Esophagus muscularis mucosa (tissue), 4 donors: ENCODE data around the gene AGAP3. TPM values are rescaled to one million over a fixed set of nuclear protein-coding genes. Genes with fewer than 3 reads are reported as not detected.

Experiments used
- DNase-seq: peaks from one replicate; pipeline ENCODE4 v3.0.0-alpha.2; 2017; ENCODE audit errors: extremely low spot score
- H3K27ac ChIP-seq, 4 donors: fragments of 200-600 bp; sonication (generic); replicated peaks in 1 of 4; 1 replicate in 3 of 4; 2 replicates in 1 of 4; pipeline ENCODE4 v1.5.1; 2016 to 2019; ENCODE audit warnings: mild to moderate bottlenecking in 1 of 4
- H3K27me3 ChIP-seq, 4 donors: fragments of 200-600 bp; sonication (generic); one replicate each; pipeline versions ENCODE4 v1.5.1 to v1.6.0; 2016 to 2019
- H3K36me3 ChIP-seq, 4 donors: fragments of 200-600 bp; sonication (generic); one replicate each; pipeline ENCODE4 v1.5.1; 2016 to 2019
- H3K4me1 ChIP-seq, 4 donors: fragments of 200-600 bp; sonication (generic); one replicate each; pipeline ENCODE4 v1.5.1; 2016 to 2019
- H3K4me3 ChIP-seq, 4 donors: fragments of 200-600 bp; sonication (generic); 1 replicate in 2 of 4; 2 replicates in 2 of 4; pipeline ENCODE4 v1.5.1; 2016 to 2019; ENCODE audit warnings: mild to moderate bottlenecking in 4 of 4, moderate library complexity in 1 of 4
- H3K9me3 ChIP-seq, 4 donors: fragments of 200-600 bp; sonication (generic); 1 replicate in 3 of 4; 2 replicates in 1 of 4; pipeline ENCODE4 v1.5.1; 2016 to 2019
- EP300 ChIP-seq: sonication (generic); formaldehyde crosslinking; IDR thresholded peaks from one replicate; pipeline ENCODE4 v1.6.1; 2017; ENCODE audit warnings: antibody characterized with exemption
- POLR2A ChIP-seq: fragments of 450-650 bp; IDR thresholded peaks from one replicate; pipeline ENCODE4 v1.6.1; 2017; ENCODE audit warnings: antibody characterized with exemption, moderate library complexity, mild to moderate bottlenecking, low read depth
- POLR2AphosphoS5 ChIP-seq, 2 donors: sonication (generic); formaldehyde crosslinking; IDR thresholded peaks; one replicate each; pipeline ENCODE4 v1.6.1; 2017; ENCODE audit warnings: antibody characterized with exemption in 2 of 2
- WGBS: methylation state at CpG from one replicate; pipeline ENCODE4 v1.1.5; 2018; 5-methylcytosine and 5-hydroxymethylcytosine counted together
- intact Hi-C: fragments of 100-400 bp; cut with DNase I; formaldehyde crosslinking; loops from one replicate; pipeline ENCODE4 v1.15.1; 2023
- total RNA-seq, 4 donors: library from RNA; depleted of rRNA; stranded (reverse); fragments of >200 nt; gene quantifications; one replicate each; pipeline versions ENCODE4 v1.1.0 to v1.2.1, GENCODE V29; 2016
- TF ChIP-seq, protein P1 (sequence below), 3 experiments: fragments of 200-600 bp in 2 of 3; fragments of 450-650 bp in 1 of 3; sonication (generic) in 2 of 3; IDR thresholded peaks; one replicate each; pipeline ENCODE4 v1.5.1; 2017 to 2019; ENCODE audit warnings: antibody characterized with exemption in 3 of 3, mild to moderate bottlenecking in 2 of 3, moderate library complexity in 1 of 3

Gene AGAP3
- total RNA-seq, 4 donors from 2014 or later, result 33.8 to 71.2 (median 60.0) TPM

DNA sequence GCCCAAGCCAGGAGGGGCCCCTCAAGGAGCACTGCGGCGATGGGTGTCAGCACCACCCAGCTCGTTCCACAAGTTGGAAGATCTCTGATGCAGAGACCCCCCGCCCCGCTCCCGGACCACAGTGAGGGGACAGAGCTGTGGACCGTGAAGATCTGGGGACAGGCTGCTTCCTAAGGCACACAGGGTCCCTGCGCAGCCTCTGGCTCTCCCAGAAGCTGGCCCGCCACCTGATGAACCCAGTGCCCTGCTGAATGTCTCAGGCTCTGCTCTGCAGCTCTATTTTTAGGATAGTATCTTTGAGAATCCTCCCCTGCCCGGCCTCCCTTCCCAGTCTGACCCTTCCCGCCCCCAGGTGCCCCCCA is 51.5 kb downstream of the AGAP3 start:
- Histone ChIP-seq H3K4me1 (peaks cover 0 to 17% (median under 1%) of the 10 kb centered on the region in 4 donors), H3K27ac (no peak overlapping the region), H3K9me3 (no peaks in the 10 kb centered on the region), H3K27me3 (no peaks in the 10 kb centered on the region), H3K36me3 (peaks cover 28 to 100% (median 90%) of the 10 kb centered on the region in 4 donors), H3K4me3 (no peak overlapping the region)
- no peak for DNase-seq
- 88% methylated on average over 11 of the region's 11 CpGs for WGBS
- intact Hi-C loops, result no loop called here
- TF ChIP-seq EP300, result no peak

DNA sequence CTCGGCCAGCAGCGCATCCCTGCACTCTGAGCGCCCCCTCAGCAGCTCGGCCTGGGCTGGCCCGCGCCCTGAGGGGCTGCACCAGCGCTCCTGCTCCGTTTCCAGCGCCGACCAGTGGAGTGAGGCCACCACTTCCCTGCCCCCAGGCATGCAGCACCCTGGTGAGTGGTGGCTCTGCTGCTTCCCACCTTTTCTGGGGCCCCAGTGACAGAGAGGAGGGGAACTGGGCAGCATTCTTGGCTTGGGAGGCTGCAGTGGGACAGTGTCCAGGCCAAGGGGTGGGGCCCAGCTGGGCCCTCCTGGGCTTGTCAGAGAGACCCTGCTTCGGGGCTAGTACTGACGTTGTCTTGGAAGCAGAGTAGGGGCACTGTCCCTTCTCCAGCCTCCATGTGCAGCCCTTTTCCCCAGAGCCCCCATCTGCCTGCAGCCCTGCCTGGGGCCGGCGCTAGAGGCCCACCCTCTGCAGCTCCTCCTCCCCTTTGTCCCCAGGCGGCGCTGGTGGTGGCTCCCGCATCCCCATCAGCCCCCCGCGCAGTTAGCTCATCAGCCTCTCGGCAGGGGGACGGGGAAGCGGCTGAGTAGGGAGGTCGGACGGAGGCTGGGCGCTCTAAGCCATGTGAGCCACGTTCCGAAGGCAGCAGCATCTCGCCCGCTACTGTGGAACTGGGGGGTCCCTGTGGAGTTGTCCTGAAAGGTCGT is 52.0 kb downstream of the AGAP3 start:
- TF ChIP-seq POLR2A (no peak), EP300 (no peak), POLR2AphosphoS5 (IDR thresholded peaks at IDR 0.05) (no peak)
- TF ChIP-seq, protein P1, sequence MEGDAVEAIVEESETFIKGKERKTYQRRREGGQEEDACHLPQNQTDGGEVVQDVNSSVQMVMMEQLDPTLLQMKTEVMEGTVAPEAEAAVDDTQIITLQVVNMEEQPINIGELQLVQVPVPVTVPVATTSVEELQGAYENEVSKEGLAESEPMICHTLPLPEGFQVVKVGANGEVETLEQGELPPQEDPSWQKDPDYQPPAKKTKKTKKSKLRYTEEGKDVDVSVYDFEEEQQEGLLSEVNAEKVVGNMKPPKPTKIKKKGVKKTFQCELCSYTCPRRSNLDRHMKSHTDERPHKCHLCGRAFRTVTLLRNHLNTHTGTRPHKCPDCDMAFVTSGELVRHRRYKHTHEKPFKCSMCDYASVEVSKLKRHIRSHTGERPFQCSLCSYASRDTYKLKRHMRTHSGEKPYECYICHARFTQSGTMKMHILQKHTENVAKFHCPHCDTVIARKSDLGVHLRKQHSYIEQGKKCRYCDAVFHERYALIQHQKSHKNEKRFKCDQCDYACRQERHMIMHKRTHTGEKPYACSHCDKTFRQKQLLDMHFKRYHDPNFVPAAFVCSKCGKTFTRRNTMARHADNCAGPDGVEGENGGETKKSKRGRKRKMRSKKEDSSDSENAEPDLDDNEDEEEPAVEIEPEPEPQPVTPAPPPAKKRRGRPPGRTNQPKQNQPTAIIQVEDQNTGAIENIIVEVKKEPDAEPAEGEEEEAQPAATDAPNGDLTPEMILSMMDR (IDR thresholded peaks at IDR 0.05), result no peak
- intact Hi-C loops, result no loop called here
- 83% methylated on average over 12 of the region's 30 CpGs for WGBS
- DNase-seq, result no peak
- Histone ChIP-seq H3K36me3 (peaks cover 30 to 100% (median 90%) of the 10 kb centered on the region in 4 donors), H3K4me3 (no peak overlapping the region), H3K4me1 (peaks cover 0 to 20% (median 3%) of the 10 kb centered on the region in 4 donors), H3K27ac (no peak overlapping the region), H3K9me3 (no peaks in the 10 kb centered on the region), H3K27me3 (no peaks in the 10 kb centered on the region)

DNA sequence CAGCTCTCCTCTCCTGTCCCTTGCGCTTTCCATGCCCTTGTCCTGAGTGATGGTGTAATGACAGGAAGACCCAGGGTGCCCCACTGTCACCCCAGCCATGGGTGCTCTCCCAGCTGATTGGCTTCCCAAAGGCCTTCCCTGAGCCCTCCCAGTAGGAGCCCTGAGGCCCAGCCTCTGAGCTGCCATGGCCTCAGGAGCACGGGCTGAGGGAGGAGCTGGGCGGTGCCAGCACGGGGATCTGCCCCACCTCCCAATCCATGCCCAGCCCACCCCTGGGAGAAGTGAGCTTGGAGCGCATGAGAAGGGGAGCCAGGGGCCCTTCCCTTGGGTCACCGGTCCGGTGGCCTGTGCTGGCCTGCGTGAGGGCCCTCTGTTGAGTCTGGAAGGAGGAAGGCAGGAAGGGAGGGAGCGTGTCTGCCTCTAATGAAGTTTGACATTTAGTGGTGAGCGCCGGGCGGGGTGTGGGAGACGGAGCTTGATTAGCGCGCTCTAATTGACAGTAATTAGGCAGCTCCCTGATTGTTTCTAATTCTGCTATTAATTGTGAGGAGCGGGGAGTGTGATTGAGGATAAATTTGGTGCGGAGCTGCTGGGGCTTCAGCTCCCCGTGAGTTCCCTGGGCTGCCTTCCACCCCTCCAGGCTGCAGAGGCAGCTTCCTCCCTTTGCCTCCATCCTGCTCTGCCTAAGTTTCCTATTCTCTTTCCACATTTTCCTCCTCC is 53.0 kb downstream of the AGAP3 start:
- Histone ChIP-seq H3K4me3 (no peak overlapping the region), H3K36me3 (peaks cover 35 to 100% (median 90%) of the 10 kb centered on the region in 4 donors), H3K27me3 (no peaks in the 10 kb centered on the region), H3K4me1 (peaks cover 0 to 20% (median 3%) of the 10 kb centered on the region in 4 donors), H3K27ac (no peak overlapping the region), H3K9me3 (no peaks in the 10 kb centered on the region)
- intact Hi-C loops, result no loop called here
- WGBS, result 84% methylated on average over 18 of the region's 18 CpGs
- TF ChIP-seq EP300 (no peak), POLR2AphosphoS5 (IDR thresholded peaks at IDR 0.05) (no peak)
- TF ChIP-seq, protein P1 (IDR thresholded peaks at IDR 0.05), result no peak
- no peak for DNase-seq

DNA sequence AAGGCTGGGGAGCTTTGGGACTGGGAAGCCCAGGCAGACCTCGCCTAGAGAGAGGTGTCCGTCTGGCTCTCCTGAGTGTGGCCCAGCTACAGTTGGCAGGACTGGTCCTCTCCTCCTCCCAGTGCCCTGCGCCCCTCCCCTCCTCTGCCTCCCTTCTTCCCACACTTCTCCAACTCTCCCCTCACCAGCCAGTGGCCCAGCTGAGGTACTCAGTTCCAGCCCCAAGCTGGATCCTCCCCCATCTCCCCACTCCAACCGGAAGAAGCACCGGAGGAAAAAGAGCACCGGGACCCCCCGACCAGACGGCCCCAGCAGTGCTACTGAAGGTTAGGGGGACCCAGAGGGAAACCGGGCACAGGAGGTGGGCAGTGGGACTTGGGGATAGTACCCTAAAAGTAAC is 53.5 kb downstream of the AGAP3 start:
- Histone ChIP-seq H3K4me1 (peaks cover 0 to 20% (median 3%) of the 10 kb centered on the region in 4 donors), H3K27me3 (no peaks in the 10 kb centered on the region), H3K9me3 (no peaks in the 10 kb centered on the region), H3K27ac (no peak overlapping the region), H3K4me3 (no peak overlapping the region), H3K36me3 (peaks cover 30 to 100% (median 87%) of the 10 kb centered on the region in 4 donors)
- no peak for DNase-seq
- 86% methylated on average over 9 of the region's 9 CpGs for WGBS
- TF ChIP-seq, protein P1 (IDR thresholded peaks at IDR 0.05), result no peak
- intact Hi-C loops, result no loop called here

- Histone ChIP-seq H3K9me3 (no peaks in the 10 kb centered on the region), H3K27ac (no peak overlapping the region), H3K4me1 (peaks cover 0 to 20% (median 3%) of the 10 kb centered on the region in 4 donors), H3K4me3 (no peak overlapping the region), H3K27me3 (no peaks in the 10 kb centered on the region), H3K36me3 (peaks cover 20 to 96% (median 76%) of the 10 kb centered on the region in 4 donors)
- TF ChIP-seq EP300, result no peak
- no peak for TF ChIP-seq POLR2A
- TF ChIP-seq POLR2AphosphoS5 (IDR thresholded peaks at IDR 0.05), result no peak
- TF ChIP-seq, protein P1 (IDR thresholded peaks at IDR 0.05), result no peak
- intact Hi-C loops, result no loop called here
- no peak for DNase-seq
- WGBS, result 95% methylated on average over 6 of the region's 7 CpGs
Observed at GRCh38 chr7:151140826-151141225, 54.6 kb downstream of the AGAP3 start.
